HepG2 (cell line): Measurements from ENCODE around the gene P2RX3.

Source experiments
- CTCF ChIP-seq: sonication (generic); formaldehyde crosslinking; IDR thresholded peaks from 2 replicates; pipeline ENCODE4 v1.5.0; 2020; ENCODE audit warnings: mild to moderate bottlenecking, missing genetic modification reagents, moderate library complexity
- GABPB1 ChIP-seq: IDR thresholded peaks from 2 replicates; pipeline ENCODE4 v1.6.1; 2016; ENCODE audit warnings: mild to moderate bottlenecking, missing genetic modification reagents, moderate library complexity, missing compliant biosample characterization
- HNF4G ChIP-seq, 2 experiments: sonication (generic) in 1 of 2; formaldehyde crosslinking in 1 of 2; IDR thresholded peaks; 2 replicates each; pipeline versions ENCODE4 v1.4.0 to v1.6.1; 2011 to 2020; ENCODE audit warnings: borderline replicate concordance in 2 of 2, low read depth in 2 of 2, mild to moderate bottlenecking in 2 of 2, low read length in 1 of 2, missing genetic modification reagents in 1 of 2, moderate library complexity in 1 of 2
- POLR2AphosphoS2 ChIP-seq: IDR thresholded peaks from 2 replicates; pipeline ENCODE4 v1.6.1; 2011; ENCODE audit warnings: low read depth, low read length, improper control_type of control experiment
- ZFP36L2 ChIP-seq: sonication (generic); formaldehyde crosslinking; IDR thresholded peaks from 2 replicates; pipeline ENCODE4 v1.4.0; 2020; ENCODE audit warnings: missing genetic modification reagents
- ZNF282 ChIP-seq: fragments of 450-650 bp; IDR thresholded peaks from 2 replicates; pipeline ENCODE4 v1.6.1; 2018; ENCODE audit not compliant: partially characterized antibody
- ZNF816 ChIP-seq: sonication (generic); formaldehyde crosslinking; IDR thresholded peaks from 2 replicates; pipeline ENCODE4 v1.8.0; 2022; ENCODE audit warnings: missing genetic modification reagents, mild to moderate bottlenecking, borderline replicate concordance
- TF ChIP-seq, protein P1 (sequence below), 2 experiments: IDR thresholded peaks; 2 replicates each; pipeline ENCODE4 v1.6.1; 2011 to 2012; ENCODE audit warnings: low read length in 2 of 2, borderline replicate concordance in 1 of 2, low read depth in 1 of 2, mild to moderate bottlenecking in 1 of 2, moderate library complexity in 1 of 2

DNA sequence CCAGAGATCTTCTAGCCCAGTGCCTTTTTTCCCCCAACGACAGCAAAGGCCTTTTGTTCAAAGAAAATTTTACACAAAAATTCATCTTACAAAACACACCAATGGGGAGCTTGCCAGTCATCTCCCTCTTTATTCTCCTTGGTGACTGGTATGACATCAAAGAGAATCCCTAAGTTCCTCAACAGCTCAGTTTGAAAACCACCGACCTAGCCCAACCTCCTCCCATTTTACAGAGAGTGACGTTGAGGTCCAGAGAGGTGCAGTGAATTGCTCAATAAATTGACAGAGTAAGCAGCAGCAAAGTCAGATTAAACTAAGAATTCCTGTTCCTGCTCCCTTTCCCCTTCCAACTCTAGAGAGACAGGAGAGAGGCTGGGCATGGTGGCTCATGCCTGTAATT is 81.0 kb downstream of the P2RX3 start:
- no peak for TF ChIP-seq CTCF
- TF ChIP-seq POLR2AphosphoS2 = no peak
- no peak for TF ChIP-seq HNF4G (IDR thresholded peaks at IDR 0.05; ENCODE audit: borderline replicate concordance, low read depth, low read length)
- TF ChIP-seq HNF4G (CRISPR knock-in tag; IDR thresholded peaks at IDR 0.05; ENCODE audit: borderline replicate concordance, low read depth) = no peak
- TF ChIP-seq GABPB1 (CRISPR knock-in tag) = no peak
- TF ChIP-seq ZNF816 (CRISPR knock-in tag) = no peak
- TF ChIP-seq ZFP36L2 = no peak
- TF ChIP-seq, protein P1, sequence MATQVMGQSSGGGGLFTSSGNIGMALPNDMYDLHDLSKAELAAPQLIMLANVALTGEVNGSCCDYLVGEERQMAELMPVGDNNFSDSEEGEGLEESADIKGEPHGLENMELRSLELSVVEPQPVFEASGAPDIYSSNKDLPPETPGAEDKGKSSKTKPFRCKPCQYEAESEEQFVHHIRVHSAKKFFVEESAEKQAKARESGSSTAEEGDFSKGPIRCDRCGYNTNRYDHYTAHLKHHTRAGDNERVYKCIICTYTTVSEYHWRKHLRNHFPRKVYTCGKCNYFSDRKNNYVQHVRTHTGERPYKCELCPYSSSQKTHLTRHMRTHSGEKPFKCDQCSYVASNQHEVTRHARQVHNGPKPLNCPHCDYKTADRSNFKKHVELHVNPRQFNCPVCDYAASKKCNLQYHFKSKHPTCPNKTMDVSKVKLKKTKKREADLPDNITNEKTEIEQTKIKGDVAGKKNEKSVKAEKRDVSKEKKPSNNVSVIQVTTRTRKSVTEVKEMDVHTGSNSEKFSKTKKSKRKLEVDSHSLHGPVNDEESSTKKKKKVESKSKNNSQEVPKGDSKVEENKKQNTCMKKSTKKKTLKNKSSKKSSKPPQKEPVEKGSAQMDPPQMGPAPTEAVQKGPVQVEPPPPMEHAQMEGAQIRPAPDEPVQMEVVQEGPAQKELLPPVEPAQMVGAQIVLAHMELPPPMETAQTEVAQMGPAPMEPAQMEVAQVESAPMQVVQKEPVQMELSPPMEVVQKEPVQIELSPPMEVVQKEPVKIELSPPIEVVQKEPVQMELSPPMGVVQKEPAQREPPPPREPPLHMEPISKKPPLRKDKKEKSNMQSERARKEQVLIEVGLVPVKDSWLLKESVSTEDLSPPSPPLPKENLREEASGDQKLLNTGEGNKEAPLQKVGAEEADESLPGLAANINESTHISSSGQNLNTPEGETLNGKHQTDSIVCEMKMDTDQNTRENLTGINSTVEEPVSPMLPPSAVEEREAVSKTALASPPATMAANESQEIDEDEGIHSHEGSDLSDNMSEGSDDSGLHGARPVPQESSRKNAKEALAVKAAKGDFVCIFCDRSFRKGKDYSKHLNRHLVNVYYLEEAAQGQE (IDR thresholded peaks at IDR 0.05; ENCODE audit: borderline replicate concordance in 1 of 2, low read depth in 1 of 2, low read length in 2 of 2) = no peak
- no peak for TF ChIP-seq ZNF282
